GM21529 (cell line): ENCODE data around the gene PPFIA4.

Experiments used
- ATAC-seq: cut with Tn5 transposase; IDR thresholded peaks from one replicate; pipeline ENCODE4 v1.9.1; 2021; ENCODE audit not compliant: unreplicated experiment

PPFIA4 gene

DNA sequence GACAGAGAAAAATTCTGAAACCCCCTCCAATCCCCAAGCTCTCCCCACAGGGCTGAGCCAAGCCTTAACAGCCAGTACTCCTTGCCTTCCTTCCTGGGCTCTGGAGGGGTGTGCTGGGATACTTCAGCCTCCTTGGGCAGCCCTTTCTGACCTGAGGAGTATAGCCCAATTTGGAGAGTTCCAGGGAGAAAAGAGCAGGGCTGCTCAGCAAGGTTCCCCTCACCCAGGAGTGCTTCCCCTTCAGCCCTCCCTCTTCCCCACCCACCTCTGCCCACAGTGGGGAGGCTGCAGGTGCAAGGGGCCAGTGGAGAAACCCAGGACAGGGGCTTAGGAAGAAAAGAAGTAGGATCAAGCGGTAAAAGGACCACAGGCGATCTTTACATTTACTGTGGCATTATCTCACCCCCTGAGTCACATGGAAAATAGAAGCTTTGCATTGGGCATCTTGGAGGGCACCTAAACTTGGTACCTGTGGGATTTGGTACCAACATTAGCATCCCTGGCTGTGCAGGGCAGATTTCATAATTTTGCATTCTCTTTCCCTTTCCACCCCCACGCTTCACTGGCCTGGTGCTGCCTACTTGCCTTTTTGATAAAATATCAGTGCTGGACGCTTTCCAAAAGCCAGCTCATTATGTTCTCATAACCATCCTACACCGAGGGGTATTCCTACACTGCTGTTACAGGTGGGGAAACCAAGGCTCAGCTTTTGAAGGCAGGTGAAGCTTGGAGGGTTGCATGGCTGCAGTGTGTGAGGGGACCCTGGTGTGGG, 98.4 kb downstream of the PPFIA4 start:
- ATAC-seq: no peak

DNA sequence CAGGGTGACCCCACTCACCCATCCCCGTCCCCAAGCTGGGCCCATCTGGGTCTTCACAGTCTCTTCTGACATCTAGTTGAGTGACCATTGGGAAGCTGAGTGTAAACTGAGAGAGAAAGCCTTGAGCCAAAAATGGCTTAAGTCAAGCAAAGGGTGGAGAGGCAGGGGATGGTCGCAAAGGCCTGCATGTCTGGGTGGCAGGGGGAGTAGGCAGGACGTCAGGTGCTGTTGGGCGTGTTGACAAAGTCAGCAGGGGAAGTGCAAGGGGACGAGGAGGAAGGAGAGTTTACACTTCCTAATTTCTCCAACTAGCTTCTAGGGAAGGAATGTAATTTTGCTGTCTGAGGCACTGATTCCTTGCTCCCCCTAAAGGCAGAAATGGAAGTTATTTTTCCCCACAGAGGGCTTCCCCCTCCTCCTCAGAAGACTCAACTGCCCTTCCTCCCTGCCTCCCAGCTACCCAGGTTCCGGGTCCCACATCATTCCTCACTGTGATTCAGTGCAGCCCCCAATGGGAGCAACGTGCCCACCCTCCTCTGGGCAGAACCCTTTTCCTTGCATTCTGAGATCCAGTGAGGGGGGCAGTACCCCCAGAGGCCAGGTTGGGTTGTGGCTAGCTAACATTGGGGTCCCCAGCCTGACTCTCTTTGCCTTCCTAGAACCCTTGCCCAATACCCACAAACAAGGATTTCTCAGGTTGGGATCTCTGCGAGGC, 100.0 kb downstream of the PPFIA4 start:
- no peak for ATAC-seq

DNA sequence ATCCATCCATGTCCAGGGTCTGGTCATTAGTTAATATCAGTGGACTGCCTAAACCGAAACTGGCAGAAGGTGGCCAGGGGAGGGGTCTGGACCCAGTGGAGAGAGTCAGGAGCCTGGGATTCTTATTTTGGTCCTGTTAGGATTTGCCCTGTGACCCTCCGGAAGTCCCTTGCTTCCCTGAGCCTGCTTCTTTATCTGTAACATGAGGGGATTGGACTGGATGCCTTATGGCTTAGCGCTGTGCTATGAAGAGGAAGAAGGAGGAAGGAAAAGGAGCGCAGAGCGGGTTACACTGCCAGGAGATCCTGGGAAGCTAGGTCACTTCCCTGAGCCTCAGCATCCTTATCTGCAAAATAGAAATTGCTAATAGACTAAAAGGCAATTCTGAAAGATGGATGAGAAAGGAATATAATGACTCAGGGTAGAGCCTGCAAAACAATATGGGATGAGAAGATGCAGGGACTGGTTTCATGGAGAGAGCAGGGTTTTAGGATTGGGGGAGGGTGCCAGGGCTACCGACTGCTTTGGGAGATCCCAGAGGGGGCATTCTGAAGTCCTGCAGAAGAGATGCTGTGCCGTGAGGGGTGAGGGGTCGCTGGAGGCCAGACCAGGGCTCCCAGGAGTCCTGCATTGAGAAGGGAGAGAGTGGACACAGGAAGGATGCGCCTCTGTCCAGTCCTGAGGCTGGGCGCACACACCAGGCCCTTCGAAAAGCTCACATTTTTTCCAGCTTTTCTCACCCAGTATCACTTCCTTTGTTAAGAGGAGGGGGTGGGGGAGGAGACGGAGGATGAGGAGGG, 100.8 kb downstream of the PPFIA4 start:
- no peak for ATAC-seq

DNA sequence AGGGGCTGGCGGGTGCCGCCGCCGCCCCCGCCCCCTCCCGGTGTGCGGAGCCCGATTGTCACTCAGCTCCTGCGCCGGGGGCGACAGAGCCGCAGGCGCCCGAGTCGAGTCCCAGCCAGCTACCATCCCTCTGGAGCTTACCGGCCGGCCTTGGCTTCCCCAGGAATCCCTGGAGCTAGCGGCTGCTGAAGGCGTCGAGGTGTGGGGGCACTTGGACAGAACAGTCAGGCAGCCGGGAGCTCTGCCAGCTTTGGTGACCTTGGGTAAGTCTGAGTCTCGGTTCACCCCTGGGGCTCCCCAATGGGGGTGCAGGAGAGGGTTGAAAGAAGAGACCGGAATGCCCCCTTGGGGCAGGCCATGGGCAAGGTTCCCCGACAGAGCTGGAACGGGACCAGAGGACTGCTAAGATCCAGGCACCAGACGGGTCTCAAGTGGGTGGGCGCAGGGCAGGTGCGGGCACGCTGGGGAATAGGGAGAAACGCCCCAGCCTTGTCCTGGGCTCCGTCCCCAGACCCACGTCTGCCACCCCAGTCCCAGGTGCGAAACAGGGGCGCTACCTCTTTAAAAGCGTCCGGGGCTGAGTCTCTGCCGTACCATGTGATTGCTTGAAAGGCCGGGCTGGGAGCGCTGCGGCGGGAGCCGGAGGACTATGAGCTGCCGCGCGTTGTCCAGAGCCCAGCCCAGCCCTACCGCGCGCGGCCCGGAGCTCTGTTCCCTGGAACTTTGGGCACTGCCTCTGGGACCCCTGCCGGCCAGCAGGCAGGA, 101.6 kb downstream of the PPFIA4 start, which contains the start of gene ADORA1:
Gene ADORA1 (plus strand): TSS at position 61 of the 765 bp plus-strand sequence. CDS start 1,116 bp downstream, outside the sequence.
- ATAC-seq: no peak

- no peak for ATAC-seq
These were observed 102.1 kb downstream of the PPFIA4 start for GRCh38 chr1:203128431-203128715.
